Fibroblast of lung (primary cell): ENCODE results near the gene HPDL. TPM values are rescaled to one million over a fixed set of nuclear protein-coding genes. Genes with fewer than 3 reads are reported as not detected.
"Not testable (repeated sequence)": the region's sequence is repeated elsewhere in the genome, so short reads cannot be mapped to it uniquely, and the experiment has no call there.

Source experiments
- DNase-seq, 2 donors: peaks; one replicate each; pipeline versions ENCODE4 v3.0.0 to v3.0.0-alpha.2; 2010; ENCODE audit warnings: low read depth in 2 of 2
- H2AFZ ChIP-seq: 2 replicates; pipeline ENCODE4 v1.5.1; 2012; ENCODE audit warnings: low read length, control low read depth, inconsistent platforms
- H3K27ac ChIP-seq: 2 replicates; pipeline ENCODE4 v1.5.1; 2011; ENCODE audit warnings: low read length, control low read depth; ENCODE audit not compliant: insufficient read depth
- H3K27me3 ChIP-seq: 2 replicates; pipeline ENCODE4 v1.5.1; 2011; ENCODE audit warnings: mild to moderate bottlenecking, low read length; ENCODE audit not compliant: control insufficient read depth, insufficient read depth
- H3K36me3 ChIP-seq: 2 replicates; pipeline ENCODE4 v1.5.1; 2011; ENCODE audit warnings: low read length; ENCODE audit not compliant: control insufficient read depth, insufficient read depth
- H3K4me1 ChIP-seq: 2 replicates; pipeline ENCODE4 v1.5.1; 2011; ENCODE audit warnings: low read length; ENCODE audit not compliant: control insufficient read depth, insufficient read depth; ENCODE audit errors: extremely low read depth
- H3K4me2 ChIP-seq: 2 replicates; pipeline ENCODE4 v1.5.1; 2011; ENCODE audit warnings: low read length, control low read depth; ENCODE audit not compliant: insufficient read depth; ENCODE audit errors: extremely low read depth
- H3K4me3 ChIP-seq, 4 experiments: fragments of 200-600 bp in 1 of 4; sonication (generic) in 1 of 4; replicated peaks in 1 of 4; 2 replicates each; pipeline ENCODE4 v1.5.1; 2011 to 2016; ENCODE audit warnings: low read length in 4 of 4, low read depth in 3 of 4, mild to moderate bottlenecking in 3 of 4, control low read depth in 2 of 4, inconsistent platforms in 1 of 4, mixed read lengths in 1 of 4; ENCODE audit not compliant: insufficient read depth in 1 of 4; ENCODE audit errors: control extremely low read depth in 1 of 4
- H3K79me2 ChIP-seq: 2 replicates; pipeline ENCODE4 v1.5.1; 2012; ENCODE audit warnings: mild to moderate bottlenecking, low read length, inconsistent platforms; ENCODE audit not compliant: control insufficient read depth, insufficient read depth
- H3K9ac ChIP-seq: 2 replicates; pipeline ENCODE4 v1.5.1; 2011; ENCODE audit warnings: mild to moderate bottlenecking, low read length, control low read depth; ENCODE audit not compliant: insufficient read depth
- H3K9me3 ChIP-seq: 2 replicates; pipeline ENCODE4 v1.5.1; 2012; ENCODE audit warnings: low read depth, low read length; ENCODE audit not compliant: control insufficient read depth, insufficient read depth
- H4K20me1 ChIP-seq: 2 replicates; pipeline ENCODE4 v1.5.1; 2011; ENCODE audit warnings: low read length; ENCODE audit not compliant: control insufficient read depth, insufficient read depth; ENCODE audit errors: extremely low read depth
- CTCF ChIP-seq, 2 donors: IDR thresholded peaks in 1 of 2; conservative IDR thresholded peaks in 1 of 2; 1 replicate in 1 of 2; 2 replicates in 1 of 2; pipeline ENCODE4 v1.5.1; 2011 to 2012; ENCODE audit warnings: low read length in 2 of 2, control low read depth in 1 of 2, inconsistent platforms in 1 of 2, low read depth in 1 of 2, mild to moderate bottlenecking in 1 of 2
- EZH2 ChIP-seq: IDR thresholded peaks from 2 replicates; pipeline ENCODE4 v1.5.1; 2012; ENCODE audit warnings: low read length, control low read depth, mild to moderate bottlenecking; ENCODE audit errors: missing control alignments
- polyA plus RNA-seq, 2 donors: library from polyadenylated mRNA; depleted of rRNA in 1 of 2; stranded (reverse) in 1 of 2; unstranded in 1 of 2; fragments of >200 nt; gene quantifications; 2 replicates each; pipeline ENCODE4 v1.2.1, GENCODE V29; 2011 to 2012; ENCODE audit warnings: missing spikeins in 1 of 2
- total RNA-seq: library from RNA; depleted of rRNA; stranded (reverse); fragments of >200 nt; gene quantifications from 2 replicates; pipeline ENCODE4 v1.2.1, GENCODE V29; 2014

Gene HPDL
- total and polyA plus RNA-seq, 2 donors (not counting 1 experiment from before 2014, with no cell fraction given): 0.17 TPM

- not testable (repeated sequence) for H3K79me2 ChIP-seq, H4K20me1 ChIP-seq, H3K36me3 ChIP-seq, H3K9me3 ChIP-seq, H3K27me3 ChIP-seq, H3K9ac ChIP-seq, H3K4me1 ChIP-seq, H3K27ac ChIP-seq
- TF ChIP-seq CTCF (conservative IDR thresholded peaks at IDR 0.05 in 1 of 2, IDR thresholded peaks at IDR 0.05 in 1 of 2; ENCODE audit: low read depth in 1 of 2, low read length in 2 of 2): peak; percentile 17 to 18
- Histone ChIP-seq H3K4me3 (peak overlapping the region in 2 of 4 experiments; percentile 32 to 34), H3K4me2 (peak overlapping the region; percentile 69), H2AFZ (peak overlapping the region; percentile 64)
- peak in 1 of 2 donors; percentile 85 for DNase-seq
Measured at GRCh38 chr1:45360981-45361380, 34.3 kb downstream of the HPDL start.

- Histone ChIP-seq H3K4me2 (no peak overlapping the region), H4K20me1 (no peaks in the 10 kb centered on the region), H3K27ac (no peak overlapping the region), H3K79me2 (no peaks in the 10 kb centered on the region), H3K36me3 (no peaks in the 10 kb centered on the region), H3K27me3 (no peaks in the 10 kb centered on the region), H3K4me1 (peaks cover 5% of the 10 kb centered on the region), H3K9ac (no peak overlapping the region), H3K4me3 (no peak overlapping the region), H3K9me3 (no peaks in the 10 kb centered on the region), H2AFZ (no peak overlapping the region)
- DNase-seq: no peak
- TF ChIP-seq EZH2 (no peak), CTCF (conservative IDR thresholded peaks at IDR 0.05 in 1 of 2, IDR thresholded peaks at IDR 0.05 in 1 of 2; ENCODE audit: low read depth in 1 of 2, low read length in 2 of 2) (no peak)
Measured at GRCh38 chr1:45364294-45364693, 37.6 kb downstream of the HPDL start.

DNA sequence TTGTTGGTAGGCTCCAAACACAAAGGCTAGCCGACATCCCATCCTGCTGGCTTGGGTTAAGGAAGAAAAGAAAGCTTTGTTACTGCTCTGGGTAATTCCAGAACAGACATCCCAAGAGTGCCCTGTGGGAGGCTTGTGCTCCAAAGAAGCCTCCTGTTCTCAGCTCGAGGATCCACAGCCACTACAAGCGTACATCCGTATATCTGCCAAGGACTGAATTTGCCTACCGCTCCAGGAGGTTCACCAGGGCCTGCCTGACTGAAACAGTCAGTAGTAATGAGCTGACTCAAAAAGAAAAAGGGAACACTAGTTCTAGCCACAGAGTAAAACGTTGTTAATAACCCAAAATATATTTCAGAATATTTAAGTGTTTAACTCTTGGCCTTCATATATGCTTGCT is 38.4 kb downstream of the HPDL start:
- H3K79me2 ChIP-seq: no peaks in the 10 kb centered on the region
- H3K27me3 ChIP-seq: no peaks in the 10 kb centered on the region
- no peak overlapping the region for H3K4me3 ChIP-seq
- peaks cover 3% of the 10 kb centered on the region for H3K4me1 ChIP-seq
- no peaks in the 10 kb centered on the region for H4K20me1 ChIP-seq
- H3K9ac ChIP-seq: no peak overlapping the region
- no peak for DNase-seq
- no peak overlapping the region for H2AFZ ChIP-seq
- H3K4me2 ChIP-seq: no peak overlapping the region
- H3K9me3 ChIP-seq: no peaks in the 10 kb centered on the region
- no peak overlapping the region for H3K27ac ChIP-seq
- H3K36me3 ChIP-seq: no peaks in the 10 kb centered on the region
- TF ChIP-seq CTCF (conservative IDR thresholded peaks at IDR 0.05 in 1 of 2, IDR thresholded peaks at IDR 0.05 in 1 of 2; ENCODE audit: low read depth in 1 of 2, low read length in 2 of 2) (no peak), EZH2 (no peak)
